GM23338 (cell line): ENCODE measurements around the gene HGFAC. TPM values are rescaled to one million over a fixed set of nuclear protein-coding genes. Genes with fewer than 3 reads are reported as not detected.

Experiments used
- ATAC-seq: fragments of 200-7000 bp; cut with Tn5 transposase; 3 replicates; pipeline ENCODE4 v1.9.1; 2020
- DNase-seq: peaks from one replicate; pipeline ENCODE4 v3.0.0-alpha.2; 2015; ENCODE audit warnings: low spot score
- H2AFZ ChIP-seq: fragments of 200-600 bp; sonication (generic); 2 replicates; pipeline ENCODE4 v1.8.0; 2016; ENCODE audit warnings: antibody characterized with exemption, mild to moderate bottlenecking, moderate library complexity
- H3F3A ChIP-seq: fragments of 200-600 bp; sonication (generic); replicated peaks from 2 replicates; pipeline ENCODE4 v1.8.0; 2017; ENCODE audit warnings: antibody characterized with exemption, mixed run types, low read depth
- H3K27ac ChIP-seq: fragments of 200-600 bp; sonication (generic); 2 replicates; pipeline ENCODE4 v1.6.1; 2016; ENCODE audit warnings: low read depth
- H3K27me3 ChIP-seq: fragments of 200-600 bp; sonication (generic); 2 replicates; pipeline ENCODE4 v1.8.0; 2016; ENCODE audit warnings: mild to moderate bottlenecking, mixed run types, moderate library complexity; ENCODE audit not compliant: insufficient read depth
- H3K36me3 ChIP-seq: fragments of 200-600 bp; sonication (generic); 2 replicates; pipeline ENCODE4 v1.8.0; 2016; ENCODE audit warnings: mild to moderate bottlenecking; ENCODE audit not compliant: insufficient read depth
- H3K4me1 ChIP-seq: fragments of 200-600 bp; sonication (generic); 2 replicates; pipeline ENCODE4 v1.8.0; 2016; ENCODE audit warnings: mild to moderate bottlenecking, moderate library complexity; ENCODE audit not compliant: insufficient read depth
- H3K4me2 ChIP-seq: fragments of 200-600 bp; sonication (generic); 2 replicates; pipeline ENCODE4 v1.7.1; 2017; ENCODE audit warnings: mixed run types
- H3K4me3 ChIP-seq: fragments of 200-600 bp; sonication (generic); 2 replicates; pipeline ENCODE4 v1.6.1; 2016; ENCODE audit warnings: mixed run types
- H3K79me2 ChIP-seq: fragments of 200-600 bp; sonication (generic); replicated peaks from 2 replicates; pipeline ENCODE4 v1.8.0; 2017; ENCODE audit warnings: mild to moderate bottlenecking; ENCODE audit not compliant: insufficient read depth
- H3K9me2 ChIP-seq: fragments of 200-600 bp; sonication (generic); 2 replicates; pipeline ENCODE4 v1.8.0; 2017; ENCODE audit not compliant: insufficient read depth
- H4K20me1 ChIP-seq: fragments of 200-600 bp; sonication (generic); replicated peaks from 2 replicates; pipeline ENCODE4 v1.8.0; 2017; ENCODE audit warnings: mild to moderate bottlenecking; ENCODE audit not compliant: insufficient read depth
- H3K27ac Mint-ChIP-seq: 2 replicates; pipeline ENCODE4 v1.8.0; 2020; ENCODE audit warnings: inconsistent platforms, mild to moderate bottlenecking, moderate library complexity, mixed read lengths
- H3K27me3 Mint-ChIP-seq: 3 replicates; pipeline ENCODE4 v1.8.0; 2022; ENCODE audit warnings: low read depth, mild to moderate bottlenecking, moderate library complexity, mixed read lengths, inconsistent platforms; ENCODE audit not compliant: insufficient read depth, poor library complexity
- H3K36me3 Mint-ChIP-seq: 3 replicates; pipeline ENCODE4 v1.8.0; 2021; ENCODE audit warnings: low read depth, mild to moderate bottlenecking, inconsistent platforms, moderate library complexity, mixed read lengths
- H3K4me1 Mint-ChIP-seq: 3 replicates; pipeline ENCODE4 v1.8.0; 2020; ENCODE audit warnings: mild to moderate bottlenecking, inconsistent platforms, mixed read lengths
- H3K4me3 Mint-ChIP-seq: 3 replicates; pipeline ENCODE4 v1.8.0; 2021; ENCODE audit warnings: moderate library complexity, mild to moderate bottlenecking, inconsistent platforms, mixed read lengths
- H3K9me3 Mint-ChIP-seq: 3 replicates; pipeline ENCODE4 v1.8.0; 2020; ENCODE audit warnings: moderate library complexity, mild to moderate bottlenecking, inconsistent platforms, mixed read lengths
- CREB1 ChIP-seq: fragments of 250-450 bp; sonication (Bioruptor Pico); IDR thresholded peaks from 2 replicates; pipeline ENCODE4 v1.5.0; 2020; ENCODE audit warnings: low read depth, mild to moderate bottlenecking, moderate library complexity
- CTCF ChIP-seq, 2 experiments: fragments of 200-600 bp in 1 of 2; sonication (generic) in 1 of 2; conservative IDR thresholded peaks; 2 replicates each; pipeline versions ENCODE4 v1.5.1 to v1.6.1; 2016 to 2017; ENCODE audit warnings: antibody characterized with exemption in 2 of 2, low read depth in 2 of 2, mild to moderate bottlenecking in 2 of 2, moderate library complexity in 1 of 2
- ETS1 ChIP-seq: IDR thresholded peaks from 2 replicates; pipeline ENCODE4 v1.6.1; 2016; ENCODE audit warnings: antibody characterized with exemption
- EZH2 ChIP-seq: fragments of 200-600 bp; sonication (generic); IDR thresholded peaks from one replicate; pipeline ENCODE4 v1.8.0; 2017; ENCODE audit warnings: antibody characterized with exemption, mild to moderate bottlenecking, low read depth; ENCODE audit not compliant: unreplicated experiment
- JUNB ChIP-seq: IDR thresholded peaks from one replicate; pipeline ENCODE4 v1.6.1; 2016; ENCODE audit warnings: antibody characterized with exemption; ENCODE audit not compliant: unreplicated experiment
- NANOG ChIP-seq: IDR thresholded peaks from 2 replicates; pipeline ENCODE4 v1.6.1; 2016; ENCODE audit warnings: antibody characterized with exemption, borderline replicate concordance
- POLR2AphosphoS5 ChIP-seq: IDR thresholded peaks from 2 replicates; pipeline ENCODE4 v1.6.1; 2016; ENCODE audit warnings: antibody characterized with exemption, low read depth
- STAT1 ChIP-seq: IDR thresholded peaks from one replicate; pipeline ENCODE4 v1.6.1; 2016; ENCODE audit warnings: antibody characterized with exemption; ENCODE audit not compliant: unreplicated experiment
- ZNF114 ChIP-seq: fragments of 250-450 bp; sonication (Bioruptor Pico); IDR thresholded peaks from 2 replicates; pipeline ENCODE4 v1.5.0; 2020; ENCODE audit warnings: mild to moderate bottlenecking, moderate library complexity
- ZNF331 ChIP-seq: fragments of 250-450 bp; sonication (Bioruptor Pico); IDR thresholded peaks from 2 replicates; pipeline ENCODE4 v1.5.0; 2020; ENCODE audit warnings: low read depth, mild to moderate bottlenecking, moderate library complexity
- polyA plus RNA-seq: library from polyadenylated mRNA; unstranded; fragments of >200 nt; fragmentation: Nextera tagmentation; extraction: Ambion mirVana; gene quantifications from 2 replicates; pipeline ENCODE4 v1.2.1, GENCODE V29; 2016
- total RNA-seq: library from RNA; depleted of rRNA; stranded (reverse); fragments of >200 nt; shearing (Covaris generic); gene quantifications from 2 replicates; pipeline ENCODE4 v1.2.3, GENCODE V29; 2014
- TF ChIP-seq, protein P1 (sequence below): IDR thresholded peaks from one replicate; pipeline ENCODE4 v1.6.1; 2018; ENCODE audit warnings: antibody characterized with exemption; ENCODE audit not compliant: unreplicated experiment

HGFAC gene
- total and polyA plus RNA-seq, 2 experiments from 2014 or later: 0.94 TPM; not detected in 1

DNA sequence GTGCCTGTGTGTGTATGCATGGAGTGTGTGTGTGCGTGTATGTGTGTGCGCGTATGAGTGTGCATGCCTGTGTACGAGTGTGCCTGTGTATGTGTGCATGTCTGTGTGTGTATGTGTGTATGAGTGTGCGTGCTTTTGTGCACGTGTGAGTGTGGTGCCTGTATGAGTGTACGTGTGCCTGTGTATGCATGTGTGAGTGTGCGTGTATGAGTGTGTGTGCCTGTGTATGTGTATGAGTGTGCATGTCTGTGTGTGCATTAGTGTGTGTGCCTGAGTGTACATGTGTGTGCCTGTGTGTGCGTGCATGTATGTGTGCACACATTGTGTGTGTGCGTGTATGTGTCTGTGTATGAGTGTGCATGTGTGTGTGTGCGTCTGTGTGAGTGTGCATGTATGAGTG lies 27.0 kb downstream of the HGFAC start (continued):
- TF ChIP-seq, protein P1, sequence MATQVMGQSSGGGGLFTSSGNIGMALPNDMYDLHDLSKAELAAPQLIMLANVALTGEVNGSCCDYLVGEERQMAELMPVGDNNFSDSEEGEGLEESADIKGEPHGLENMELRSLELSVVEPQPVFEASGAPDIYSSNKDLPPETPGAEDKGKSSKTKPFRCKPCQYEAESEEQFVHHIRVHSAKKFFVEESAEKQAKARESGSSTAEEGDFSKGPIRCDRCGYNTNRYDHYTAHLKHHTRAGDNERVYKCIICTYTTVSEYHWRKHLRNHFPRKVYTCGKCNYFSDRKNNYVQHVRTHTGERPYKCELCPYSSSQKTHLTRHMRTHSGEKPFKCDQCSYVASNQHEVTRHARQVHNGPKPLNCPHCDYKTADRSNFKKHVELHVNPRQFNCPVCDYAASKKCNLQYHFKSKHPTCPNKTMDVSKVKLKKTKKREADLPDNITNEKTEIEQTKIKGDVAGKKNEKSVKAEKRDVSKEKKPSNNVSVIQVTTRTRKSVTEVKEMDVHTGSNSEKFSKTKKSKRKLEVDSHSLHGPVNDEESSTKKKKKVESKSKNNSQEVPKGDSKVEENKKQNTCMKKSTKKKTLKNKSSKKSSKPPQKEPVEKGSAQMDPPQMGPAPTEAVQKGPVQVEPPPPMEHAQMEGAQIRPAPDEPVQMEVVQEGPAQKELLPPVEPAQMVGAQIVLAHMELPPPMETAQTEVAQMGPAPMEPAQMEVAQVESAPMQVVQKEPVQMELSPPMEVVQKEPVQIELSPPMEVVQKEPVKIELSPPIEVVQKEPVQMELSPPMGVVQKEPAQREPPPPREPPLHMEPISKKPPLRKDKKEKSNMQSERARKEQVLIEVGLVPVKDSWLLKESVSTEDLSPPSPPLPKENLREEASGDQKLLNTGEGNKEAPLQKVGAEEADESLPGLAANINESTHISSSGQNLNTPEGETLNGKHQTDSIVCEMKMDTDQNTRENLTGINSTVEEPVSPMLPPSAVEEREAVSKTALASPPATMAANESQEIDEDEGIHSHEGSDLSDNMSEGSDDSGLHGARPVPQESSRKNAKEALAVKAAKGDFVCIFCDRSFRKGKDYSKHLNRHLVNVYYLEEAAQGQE: no peak
- TF ChIP-seq STAT1: no peak

DNA sequence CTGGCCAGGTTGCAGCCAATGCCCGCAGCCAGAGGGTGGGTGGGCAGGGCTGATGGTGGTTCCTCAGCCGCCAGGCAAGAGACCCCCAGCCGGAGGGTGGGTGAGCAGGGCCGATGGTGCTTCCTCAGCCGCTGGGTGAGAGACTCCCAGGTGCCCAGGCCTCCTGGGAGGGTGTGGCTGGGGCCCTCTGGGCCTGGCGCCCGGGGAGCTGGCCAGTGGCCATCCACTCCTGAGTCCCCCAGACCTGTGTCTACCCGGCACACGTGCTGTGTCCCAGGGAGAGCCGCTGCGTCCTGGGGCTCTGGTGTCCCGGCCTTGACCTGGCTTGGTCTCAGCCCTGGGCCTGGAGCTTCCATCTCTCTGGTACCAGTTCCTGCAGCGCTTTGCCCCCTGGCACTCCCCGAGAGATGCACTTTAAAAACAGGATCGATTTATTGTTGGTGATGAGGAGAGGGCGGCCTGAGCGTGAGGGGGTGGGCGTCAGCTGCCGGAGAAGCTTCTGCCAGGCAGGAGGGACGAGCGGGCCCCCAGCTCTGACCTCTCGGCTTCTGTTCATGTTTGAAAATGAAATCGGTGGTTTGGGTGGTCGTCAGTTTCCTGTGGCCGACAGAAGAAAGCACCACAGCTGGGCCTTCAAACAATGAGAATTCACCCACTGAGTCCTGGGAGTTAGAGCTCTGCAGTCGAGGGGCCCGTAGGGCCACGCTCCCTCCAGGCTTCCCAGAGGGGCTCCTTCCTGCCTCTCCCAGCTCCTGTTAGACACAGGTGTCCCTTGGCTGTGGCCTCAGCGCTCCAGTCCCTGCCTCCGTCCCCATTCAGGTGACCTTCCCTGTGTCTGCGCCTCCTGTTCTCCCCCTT lies 27.8 kb downstream of the HGFAC start:
- Mint-ChIP-seq H3K27ac (no peak overlapping the region), H3K4me1 (peaks cover 3% of the 10 kb centered on the region; the same call in 1 of the 3 replicates), H3K36me3 (no peaks in the 10 kb centered on the region), H3K9me3 (no peaks in the 10 kb centered on the region; the same call in 2 of the 3 replicates), H3K27me3 (peaks cover 38% of the 10 kb centered on the region), H3K4me3 (no peak overlapping the region)
- no peaks in the 10 kb centered on the region for H3K9me2 ChIP-seq
- no peak for DNase-seq
- no peak overlapping the region for H2AFZ ChIP-seq
- H3K4me2 ChIP-seq: no peak overlapping the region
- no peaks in the 10 kb centered on the region for H3K4me1 ChIP-seq
- no peak for ATAC-seq
- H3K36me3 ChIP-seq: no peaks in the 10 kb centered on the region
- H4K20me1 ChIP-seq: no peaks in the 10 kb centered on the region
- H3K79me2 ChIP-seq: no peaks in the 10 kb centered on the region
- no peaks in the 10 kb centered on the region for H3F3A ChIP-seq
- peaks cover 6% of the 10 kb centered on the region for H3K27me3 ChIP-seq
- TF ChIP-seq, protein P1: no peak
- TF ChIP-seq POLR2AphosphoS5 (no peak), CREB1 (CRISPR knock-in tag) (no peak), STAT1 (no peak), EZH2 (no peak), NANOG (no peak), CTCF (conservative IDR thresholded peaks at IDR 0.05; ENCODE audit: low read depth in 2 of 2) (no peak), ZNF331 (CRISPR knock-in tag) (no peak), ZNF114 (CRISPR knock-in tag) (no peak), JUNB (no peak), ETS1 (no peak)
- no peak overlapping the region for H3K27ac ChIP-seq
- no peak overlapping the region for H3K4me3 ChIP-seq
